ENCODE results near the gene FAM168A.

GRCh38 chr11:73566977-73567755, 30.7 kb downstream of the FAM168A start:
- TF ChIP-seq CTCF (IDR thresholded peaks at IDR 0.05; ENCODE audit: low read depth, low read length, missing input control) = no peak
- TF ChIP-seq MAX (IDR thresholded peaks at IDR 0.05) = no peak
- TF ChIP-seq FOXA1 (IDR thresholded peaks at IDR 0.05) = no peak
- no peak for TF ChIP-seq RAD21 (IDR thresholded peaks at IDR 0.05)
- TF ChIP-seq ZBTB33 (IDR thresholded peaks at IDR 0.05) = no peak
- no peak for TF ChIP-seq TAF1 (conservative IDR thresholded peaks at IDR 0.05)
- no peak for TF ChIP-seq GABPA (IDR thresholded peaks at IDR 0.05 in 1 of 2, conservative IDR thresholded peaks at IDR 0.05 in 1 of 2)
- TF ChIP-seq REST (IDR thresholded peaks at IDR 0.05) = no peak
- TF ChIP-seq JUND (IDR thresholded peaks at IDR 0.05) = no peak
- TF ChIP-seq SP1 (IDR thresholded peaks at IDR 0.05) = no peak
- no peak for TF ChIP-seq YY1 (IDR thresholded peaks at IDR 0.05)

All from liver (tissue), 3 donors.